ENCODE data around the gene ABCA9.
"Not testable (repeated sequence)": the region's sequence is repeated elsewhere in the genome, so short reads cannot be mapped to it uniquely, and the experiment has no call there.

ABCA9 gene

GRCh38 chr17:68944435-68945035 is 116.2 kb downstream of the ABCA9 start:
- no peak for TF ChIP-seq CTCF (IDR thresholded peaks at IDR 0.05; ENCODE audit: insufficient read depth, low read depth, low read length, missing control alignments)
- no peak overlapping the region for H3K4me3 ChIP-seq (ENCODE audit: low read length)
- no peak for DNase-seq (ENCODE audit: low read depth)

GRCh38 chr17:68943812-68944182 is 116.9 kb downstream of the ABCA9 start:
- H3K4me3 ChIP-seq (ENCODE audit: low read length); DNase-seq (ENCODE audit: low read depth): not testable (repeated sequence)

GRCh38 chr17:68943123-68943811 is 117.5 kb downstream of the ABCA9 start:
- H3K4me3 ChIP-seq (ENCODE audit: low read length): no peak overlapping the region
- no peak for TF ChIP-seq CTCF (IDR thresholded peaks at IDR 0.05; ENCODE audit: insufficient read depth, low read depth, low read length, missing control alignments)
- no peak for DNase-seq (ENCODE audit: low read depth)

GRCh38 chr17:68942389-68942788 is 118.3 kb downstream of the ABCA9 start:
- TF ChIP-seq CTCF (IDR thresholded peaks at IDR 0.05; ENCODE audit: insufficient read depth, low read depth, low read length, missing control alignments): no peak
- DNase-seq (ENCODE audit: low read depth): no peak
- no peak overlapping the region for H3K4me3 ChIP-seq (ENCODE audit: low read length)

- H3K4me3 ChIP-seq (ENCODE audit: low read length): no peak overlapping the region
- TF ChIP-seq CTCF (IDR thresholded peaks at IDR 0.05; ENCODE audit: insufficient read depth, low read depth, low read length, missing control alignments): no peak
- DNase-seq (ENCODE audit: low read depth): no peak
Measured at GRCh38 chr17:68941761-68942160, 119.0 kb downstream of the ABCA9 start.

GRCh38 chr17:68939195-68939594 is 121.5 kb downstream of the ABCA9 start:
- H3K4me3 ChIP-seq (ENCODE audit: low read length): no peak overlapping the region
- TF ChIP-seq CTCF (IDR thresholded peaks at IDR 0.05; ENCODE audit: insufficient read depth, low read depth, low read length, missing control alignments): no peak
- DNase-seq (ENCODE audit: low read depth): no peak

- DNase-seq (ENCODE audit: low read depth): no peak
- H3K4me3 ChIP-seq (ENCODE audit: low read length): no peak overlapping the region
- no peak for TF ChIP-seq CTCF (IDR thresholded peaks at IDR 0.05; ENCODE audit: insufficient read depth, low read depth, low read length, missing control alignments)
Measured at GRCh38 chr17:68937890-68938514, 122.7 kb downstream of the ABCA9 start.

Measured in epithelial cell of esophagus (primary cell).